Measurements from ENCODE around the gene FALEC. TPM values are rescaled to one million over a fixed set of nuclear protein-coding genes. Genes with fewer than 3 reads are reported as not detected.

FALEC gene
- not detected in 2 replicates for total RNA-seq (2014; rRNA removed; shearing (Covaris generic))
- 1.7 and 2.6 TPM in 2 replicates for polyA plus RNA-seq (2016; fragmentation: Nextera tagmentation; extraction: Ambion mirVana)
- long read RNA-seq, partial matches to known transcripts, result 1 of 1 reads
- long read RNA-seq, other reads (novel, unspliced or antisense), result 0 of 1 reads

GRCh38 chr1:150515328-150516049, at the start of gene FALEC:
Gene FALEC (plus strand): TSS chr1:150515752.
- TF ChIP-seq CREB1 (CRISPR knock-in tag; IDR thresholded peaks at IDR 0.05; ENCODE audit: low read depth) (peak; percentile 36; the same call in 1 of the 2 replicates), STAT1 (IDR thresholded peaks at IDR 0.05; ENCODE audit: unreplicated experiment) (no peak), POLR2AphosphoS5 (IDR thresholded peaks at IDR 0.05; ENCODE audit: low read depth) (peak; percentile 65)
- Mint-ChIP-seq H3K36me3 (ENCODE audit: low read depth) (peaks cover 6% of the 10 kb centered on the region; the same call in 1 of the 3 replicates), H3K4me3 (peak within 1 kb of the TSS; percentile 91), H3K27me3 (ENCODE audit: insufficient read depth, low read depth, poor library complexity) (peaks cover 20% of the 10 kb centered on the region), H3K9me3 (no peaks in the 10 kb centered on the region; the same call in 2 of the 3 replicates), H3K4me1 (peaks cover 8% of the 10 kb centered on the region), H3K27ac (peak within 1 kb of the TSS; percentile 91)
- Histone ChIP-seq H4K20me1 (replicated peaks; ENCODE audit: insufficient read depth) (no peaks in the 10 kb centered on the region), H3K36me3 (ENCODE audit: insufficient read depth) (no peaks in the 10 kb centered on the region), H3K79me2 (replicated peaks; ENCODE audit: insufficient read depth) (no peaks in the 10 kb centered on the region), H2AFZ (peak within 1 kb of the TSS; percentile 93), H3K4me2 (peak within 1 kb of the TSS; percentile 91), H3K4me3 (peak within 1 kb of the TSS; percentile 81), H3K27me3 (ENCODE audit: insufficient read depth) (no peaks in the 10 kb centered on the region), H3K27ac (ENCODE audit: low read depth) (peak within 1 kb of the TSS; percentile 46), H3F3A (replicated peaks; ENCODE audit: low read depth) (0 out of 2 replicates have a peak, but pooled peaks cover 17% of the 10 kb centered on the region), H3K4me1 (ENCODE audit: insufficient read depth) (peaks cover 7% of the 10 kb centered on the region; the same call in 1 of the 2 replicates), H3K9me2 (ENCODE audit: insufficient read depth) (no peaks in the 10 kb centered on the region)
- DNase-seq (ENCODE audit: low spot score), result peak; percentile 98
- ATAC-seq, result peak; percentile 96

DNA sequence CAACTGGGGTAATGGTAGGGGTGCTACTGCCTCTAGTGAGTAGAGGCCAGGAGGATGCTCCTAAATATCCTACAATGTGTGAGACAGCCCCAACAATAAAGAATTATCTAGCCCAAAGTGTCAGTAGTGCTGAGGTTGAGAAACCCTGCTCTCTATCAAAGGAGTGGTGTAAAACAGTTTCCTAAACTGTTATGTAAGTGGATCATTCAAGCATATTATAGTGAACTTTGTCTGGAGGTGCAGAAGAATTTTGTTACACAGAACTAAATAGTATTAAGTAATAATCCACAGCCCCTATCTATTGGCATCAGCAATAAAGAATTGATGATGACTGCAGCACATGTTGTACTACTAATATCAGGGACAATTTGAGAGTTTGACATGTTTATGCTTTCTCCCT, 48.6 kb upstream of the FALEC start:
- no peak overlapping the region for H3K4me3 ChIP-seq
- TF ChIP-seq STAT1 (IDR thresholded peaks at IDR 0.05; ENCODE audit: unreplicated experiment) (no peak), NANOG (IDR thresholded peaks at IDR 0.05; ENCODE audit: borderline replicate concordance) (no peak), CTCF (conservative IDR thresholded peaks at IDR 0.05; ENCODE audit: low read depth in 2 of 2) (no peak), JUNB (IDR thresholded peaks at IDR 0.05; ENCODE audit: unreplicated experiment) (no peak), ZNF462 (CRISPR knock-in tag; IDR thresholded peaks at IDR 0.05) (no peak), CREB1 (CRISPR knock-in tag; IDR thresholded peaks at IDR 0.05; ENCODE audit: low read depth) (no peak)
- TF ChIP-seq, protein P1, sequence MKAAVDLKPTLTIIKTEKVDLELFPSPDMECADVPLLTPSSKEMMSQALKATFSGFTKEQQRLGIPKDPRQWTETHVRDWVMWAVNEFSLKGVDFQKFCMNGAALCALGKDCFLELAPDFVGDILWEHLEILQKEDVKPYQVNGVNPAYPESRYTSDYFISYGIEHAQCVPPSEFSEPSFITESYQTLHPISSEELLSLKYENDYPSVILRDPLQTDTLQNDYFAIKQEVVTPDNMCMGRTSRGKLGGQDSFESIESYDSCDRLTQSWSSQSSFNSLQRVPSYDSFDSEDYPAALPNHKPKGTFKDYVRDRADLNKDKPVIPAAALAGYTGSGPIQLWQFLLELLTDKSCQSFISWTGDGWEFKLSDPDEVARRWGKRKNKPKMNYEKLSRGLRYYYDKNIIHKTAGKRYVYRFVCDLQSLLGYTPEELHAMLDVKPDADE (IDR thresholded peaks at IDR 0.05), result no peak

More for the DNA sequence above, 48.6 kb upstream of the FALEC start:
- ATAC-seq (no peak), DNase-seq (ENCODE audit: low spot score) (no peak)
- H4K20me1 ChIP-seq (replicated peaks; ENCODE audit: insufficient read depth), result peaks cover 4% of the 10 kb centered on the region; the same call in 1 of the 2 replicates
- no peak overlapping the region for H3K27ac ChIP-seq (ENCODE audit: low read depth)
- H3K27ac Mint-ChIP-seq, result no peak overlapping the region
- peaks cover 35% of the 10 kb centered on the region for H3K36me3 ChIP-seq (ENCODE audit: insufficient read depth)
- H3K36me3 Mint-ChIP-seq (ENCODE audit: low read depth), result peaks cover 50% of the 10 kb centered on the region
- H3K4me1 Mint-ChIP-seq, result peaks cover 7% of the 10 kb centered on the region
- peaks cover 5% of the 10 kb centered on the region for H3K27me3 Mint-ChIP-seq (ENCODE audit: insufficient read depth, low read depth, poor library complexity)
- H3K9me2 ChIP-seq (ENCODE audit: insufficient read depth), result no peaks in the 10 kb centered on the region
- H3F3A ChIP-seq (replicated peaks; ENCODE audit: low read depth), result peaks cover 10% of the 10 kb centered on the region
- H3K4me3 Mint-ChIP-seq, result no peak overlapping the region
- H2AFZ ChIP-seq, result no peak overlapping the region
- no peaks in the 10 kb centered on the region for H3K79me2 ChIP-seq (replicated peaks; ENCODE audit: insufficient read depth)
- H3K4me1 ChIP-seq (ENCODE audit: insufficient read depth), result 0 out of 2 replicates have a peak, but pooled peaks cover 3% of the 10 kb centered on the region
- H3K27me3 ChIP-seq (ENCODE audit: insufficient read depth), result no peaks in the 10 kb centered on the region
- no peaks in the 10 kb centered on the region for H3K9me3 Mint-ChIP-seq
- H3K4me2 ChIP-seq, result no peak overlapping the region

All from GM23338 (cell line).